ENCODE data around the gene SLC23A2. TPM values are rescaled to one million over a fixed set of nuclear protein-coding genes. Genes with fewer than 3 reads are reported as not detected.

The SLC23A2 gene
- total RNA-seq, 1 experiment from 2014 or later, result 37.3 TPM

GRCh38 chr20:4962241-4962855 is 39.0 kb downstream of the SLC23A2 start:
- CTCF ChIA-PET, result interaction anchor here (1.4 kb wide), 1 partner anchor 204 kb away, joined by 4 read pairs; no protein-coding TSS in a partner anchor
- Mint-ChIP-seq H3K4me1 (ENCODE audit: low read depth, unreplicated experiment) (peaks cover 18% of the 10 kb centered on the region), H3K27me3 (ENCODE audit: insufficient read depth, unreplicated experiment) (no peaks in the 10 kb centered on the region), H3K36me3 (ENCODE audit: insufficient read depth, unreplicated experiment) (peaks cover 7% of the 10 kb centered on the region), H3K4me3 (ENCODE audit: unreplicated experiment) (no peak overlapping the region), H3K27ac (ENCODE audit: unreplicated experiment) (peak overlapping the region; percentile 18), H3K9me3 (ENCODE audit: unreplicated experiment) (no peaks in the 10 kb centered on the region)
- no peaks in the 10 kb centered on the region for H3K36me3 ChIP-seq (ENCODE audit: control insufficient read depth, insufficient read depth, low read length)
- BruUV-seq (replicated peaks), result no TSS peak
- TF ChIP-seq, protein P1, sequence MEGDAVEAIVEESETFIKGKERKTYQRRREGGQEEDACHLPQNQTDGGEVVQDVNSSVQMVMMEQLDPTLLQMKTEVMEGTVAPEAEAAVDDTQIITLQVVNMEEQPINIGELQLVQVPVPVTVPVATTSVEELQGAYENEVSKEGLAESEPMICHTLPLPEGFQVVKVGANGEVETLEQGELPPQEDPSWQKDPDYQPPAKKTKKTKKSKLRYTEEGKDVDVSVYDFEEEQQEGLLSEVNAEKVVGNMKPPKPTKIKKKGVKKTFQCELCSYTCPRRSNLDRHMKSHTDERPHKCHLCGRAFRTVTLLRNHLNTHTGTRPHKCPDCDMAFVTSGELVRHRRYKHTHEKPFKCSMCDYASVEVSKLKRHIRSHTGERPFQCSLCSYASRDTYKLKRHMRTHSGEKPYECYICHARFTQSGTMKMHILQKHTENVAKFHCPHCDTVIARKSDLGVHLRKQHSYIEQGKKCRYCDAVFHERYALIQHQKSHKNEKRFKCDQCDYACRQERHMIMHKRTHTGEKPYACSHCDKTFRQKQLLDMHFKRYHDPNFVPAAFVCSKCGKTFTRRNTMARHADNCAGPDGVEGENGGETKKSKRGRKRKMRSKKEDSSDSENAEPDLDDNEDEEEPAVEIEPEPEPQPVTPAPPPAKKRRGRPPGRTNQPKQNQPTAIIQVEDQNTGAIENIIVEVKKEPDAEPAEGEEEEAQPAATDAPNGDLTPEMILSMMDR (IDR thresholded peaks at IDR 0.05; ENCODE audit: insufficient read depth in 1 of 2, low read depth in 1 of 2, low read length in 1 of 2, severe bottlenecking in 1 of 2, unreplicated experiment in 1 of 2), result no peak
- H3K27me3 ChIP-seq (replicated peaks; ENCODE audit: control insufficient read depth, insufficient read depth, low read length), result no peaks in the 10 kb centered on the region
- H3K4me3 ChIP-seq (ENCODE audit: low read depth, low read length), result no peak overlapping the region
- no peaks in the 10 kb centered on the region; the same call in 1 of the 2 replicates for H3K9me3 ChIP-seq
- H3K4me1 ChIP-seq, result peaks cover 21% of the 10 kb centered on the region
- intact Hi-C loops (cut with micrococcal nuclease; ENCODE audit: unreplicated experiment), result no loop called here
- no peak for DNase-seq
- POLR2A ChIA-PET, result no interaction called here

GRCh38 chr20:4961746-4962145 is 39.6 kb downstream of the SLC23A2 start:
- ChIA-PET CTCF (interaction anchor here (1.4 kb wide), 1 partner anchor 203 kb away, joined by 4 read pairs; no protein-coding TSS in a partner anchor), POLR2A (no interaction called here)
- peaks cover 15% of the 10 kb centered on the region for H3K4me1 ChIP-seq
- Mint-ChIP-seq H3K4me3 (ENCODE audit: unreplicated experiment) (no peak overlapping the region), H3K4me1 (ENCODE audit: low read depth, unreplicated experiment) (peaks cover 14% of the 10 kb centered on the region), H3K27ac (ENCODE audit: unreplicated experiment) (no peak overlapping the region), H3K27me3 (ENCODE audit: insufficient read depth, unreplicated experiment) (no peaks in the 10 kb centered on the region), H3K9me3 (ENCODE audit: unreplicated experiment) (no peaks in the 10 kb centered on the region), H3K36me3 (ENCODE audit: insufficient read depth, unreplicated experiment) (peaks cover 7% of the 10 kb centered on the region)
- DNase-seq, result peak; percentile 12 to 55
- H3K36me3 ChIP-seq (ENCODE audit: control insufficient read depth, insufficient read depth, low read length), result no peaks in the 10 kb centered on the region
- no peak overlapping the region for H3K4me3 ChIP-seq (ENCODE audit: low read depth, low read length)
- intact Hi-C loops (cut with micrococcal nuclease; ENCODE audit: unreplicated experiment), result no loop called here
- TF ChIP-seq, protein P1 (IDR thresholded peaks at IDR 0.05; ENCODE audit: insufficient read depth in 1 of 2, low read depth in 1 of 2, low read length in 1 of 2, severe bottlenecking in 1 of 2, unreplicated experiment in 1 of 2), result no peak
- H3K27me3 ChIP-seq (replicated peaks; ENCODE audit: control insufficient read depth, insufficient read depth, low read length), result no peaks in the 10 kb centered on the region
- no peaks in the 10 kb centered on the region for H3K9me3 ChIP-seq
- BruUV-seq (replicated peaks), result no TSS peak

- H3K27me3 ChIP-seq (replicated peaks; ENCODE audit: control insufficient read depth, insufficient read depth, low read length), result no peaks in the 10 kb centered on the region
- CTCF ChIA-PET, result interaction anchor here (0.6 to 0.7 kb wide), 2 partner anchors 17 to 142 kb away, joined by 3 to 5 read pairs; no protein-coding TSS in a partner anchor
- no peaks in the 10 kb centered on the region for H3K9me3 Mint-ChIP-seq (ENCODE audit: unreplicated experiment)
- no peaks in the 10 kb centered on the region for H3K9me3 ChIP-seq
- no peak overlapping the region for H3K27ac Mint-ChIP-seq (ENCODE audit: unreplicated experiment)
- intact Hi-C loops (cut with micrococcal nuclease; ENCODE audit: unreplicated experiment), result loop anchor here (5.0 kb wide), 1 partner anchor 143 kb away; no protein-coding TSS in a partner anchor
- peaks cover 7% of the 10 kb centered on the region for H3K36me3 Mint-ChIP-seq (ENCODE audit: insufficient read depth, unreplicated experiment)
- no peak overlapping the region for H3K4me3 Mint-ChIP-seq (ENCODE audit: unreplicated experiment)
- H3K4me1 Mint-ChIP-seq (ENCODE audit: low read depth, unreplicated experiment), result peaks cover 11% of the 10 kb centered on the region
- POLR2A ChIA-PET, result no interaction called here
- H3K36me3 ChIP-seq (ENCODE audit: control insufficient read depth, insufficient read depth, low read length), result no peaks in the 10 kb centered on the region
- no peak overlapping the region for H3K4me3 ChIP-seq (ENCODE audit: low read depth, low read length)
- DNase-seq, result no peak
- H3K27me3 Mint-ChIP-seq (ENCODE audit: insufficient read depth, unreplicated experiment), result no peaks in the 10 kb centered on the region
- H3K4me1 ChIP-seq, result peaks cover 14% of the 10 kb centered on the region
- no TSS peak for BruUV-seq (replicated peaks)
- TF ChIP-seq, protein P1 (IDR thresholded peaks at IDR 0.05; ENCODE audit: insufficient read depth in 1 of 2, low read depth in 1 of 2, low read length in 1 of 2, severe bottlenecking in 1 of 2, unreplicated experiment in 1 of 2), result no peak
Measured at GRCh38 chr20:4959592-4959991, 41.7 kb downstream of the SLC23A2 start.
